NCI-H82 treated with DMSO at 0.1 percent for 48 hours (cell line): Measurements from ENCODE around the gene SHC3.

ENCODE experiments used
- DNase-seq: peaks from one replicate; lab custom pipeline; 2025; ENCODE audit not compliant: unreplicated experiment; lab: John Stamatoyannopoulos, UW

SHC3 gene

DNA sequence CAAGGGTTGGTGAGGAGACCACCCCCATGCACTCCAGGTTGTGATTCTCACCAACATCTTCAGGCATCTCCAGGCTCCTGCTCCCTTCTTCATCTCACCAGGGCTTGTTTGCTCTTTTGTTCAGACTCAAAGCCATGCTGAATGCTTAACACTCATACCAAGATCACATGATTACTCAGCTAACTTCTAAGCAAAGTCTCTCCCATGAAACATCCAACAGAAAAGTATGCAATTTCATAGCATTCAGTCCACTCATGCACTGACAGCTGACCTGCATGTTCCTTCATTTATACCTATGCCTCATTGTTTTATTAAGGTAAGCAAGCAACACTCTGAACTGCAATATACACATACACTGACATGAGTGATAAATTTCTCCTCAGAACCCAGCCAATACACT lies 69.0 kb downstream of the SHC3 start:
- no peak for DNase-seq

DNA sequence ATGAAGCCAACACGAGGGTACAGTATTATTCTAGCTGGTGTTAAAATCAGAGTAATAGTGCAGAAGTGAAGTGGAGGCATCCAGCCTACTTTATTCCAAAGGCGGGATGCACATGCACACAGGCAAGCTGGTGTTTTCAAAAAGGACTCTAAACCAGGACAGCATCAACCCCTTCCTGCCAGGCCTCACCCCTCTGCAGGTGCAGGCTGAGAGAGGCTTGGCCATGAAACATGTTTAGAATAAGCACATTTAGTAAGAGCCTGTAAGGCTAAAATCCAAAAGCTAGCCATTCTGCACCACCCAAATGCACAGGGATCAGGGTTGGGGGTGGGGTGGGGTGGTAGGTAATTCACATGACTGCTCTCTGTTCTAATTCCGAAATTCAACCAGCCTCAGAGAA lies 71.2 kb downstream of the SHC3 start:
- DNase-seq = no peak

DNA sequence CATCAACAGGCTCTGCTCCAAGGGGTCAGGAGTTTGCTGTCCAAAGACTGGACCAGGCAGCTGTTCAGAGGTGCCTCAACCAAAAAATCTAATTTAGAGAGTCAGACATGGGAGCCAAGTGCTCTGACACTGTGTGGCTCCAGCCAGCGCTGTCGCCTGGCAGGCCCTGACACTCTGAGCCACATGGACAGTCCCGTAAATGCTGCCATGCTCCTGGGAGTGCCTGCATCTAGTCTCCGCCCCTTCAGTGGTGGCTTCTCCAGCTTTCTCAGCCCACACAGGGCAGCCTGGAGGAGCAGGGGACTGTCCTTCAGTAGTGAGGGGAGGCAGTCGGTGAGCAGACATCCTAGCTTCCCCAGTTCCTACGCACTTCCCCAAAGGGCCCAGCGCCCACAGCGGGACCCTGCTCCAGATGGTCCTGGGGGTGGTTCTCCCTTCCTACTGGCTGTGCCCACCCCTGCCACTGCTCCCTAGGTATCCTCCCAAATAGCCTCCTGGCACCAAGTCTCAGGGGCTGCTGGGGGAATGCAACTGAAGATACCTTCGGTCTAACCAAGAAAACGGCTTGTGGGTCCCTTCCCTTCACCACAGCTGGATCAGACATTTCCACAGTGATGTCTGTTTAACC lies 72.3 kb downstream of the SHC3 start:
- DNase-seq = no peak

DNA sequence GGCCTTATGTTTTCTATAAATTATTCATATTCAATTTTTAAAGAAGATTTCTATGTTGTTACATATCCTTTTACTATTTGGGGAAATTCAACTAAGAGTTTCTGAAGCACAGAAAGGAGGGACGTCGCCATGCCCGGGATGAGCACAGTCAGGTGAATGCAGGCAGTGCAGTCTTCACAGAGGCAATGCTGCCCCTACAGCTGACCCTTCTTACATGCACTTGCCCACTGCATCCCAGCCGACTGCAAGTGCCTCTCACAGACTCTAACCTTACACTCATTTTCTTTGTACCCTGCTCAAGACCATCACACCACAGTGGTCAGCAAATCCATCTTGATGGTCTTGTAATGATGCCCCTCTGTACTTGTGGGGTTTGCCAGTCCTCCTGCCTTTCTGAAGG lies 73.8 kb downstream of the SHC3 start:
- no peak for DNase-seq

DNA sequence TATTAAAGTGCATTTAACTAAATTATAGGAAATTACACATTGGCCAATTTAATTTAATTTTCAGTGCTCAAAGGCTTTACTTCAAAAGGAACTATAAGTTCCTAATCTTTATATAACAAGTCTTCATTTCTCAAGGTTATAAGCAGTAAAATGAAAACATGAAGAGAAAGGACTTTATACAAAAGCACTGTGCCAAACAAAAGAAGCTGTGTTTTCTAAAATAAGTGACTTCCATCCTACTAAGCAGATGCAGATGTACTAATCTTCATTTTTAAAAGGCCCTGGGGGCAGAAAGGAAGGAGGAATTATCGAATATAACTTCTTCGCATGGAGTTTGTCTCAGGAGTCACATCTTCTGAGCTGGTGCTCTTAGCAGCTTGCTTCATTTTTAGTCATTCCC lies 81.4 kb downstream of the SHC3 start:
- no peak for DNase-seq

DNA sequence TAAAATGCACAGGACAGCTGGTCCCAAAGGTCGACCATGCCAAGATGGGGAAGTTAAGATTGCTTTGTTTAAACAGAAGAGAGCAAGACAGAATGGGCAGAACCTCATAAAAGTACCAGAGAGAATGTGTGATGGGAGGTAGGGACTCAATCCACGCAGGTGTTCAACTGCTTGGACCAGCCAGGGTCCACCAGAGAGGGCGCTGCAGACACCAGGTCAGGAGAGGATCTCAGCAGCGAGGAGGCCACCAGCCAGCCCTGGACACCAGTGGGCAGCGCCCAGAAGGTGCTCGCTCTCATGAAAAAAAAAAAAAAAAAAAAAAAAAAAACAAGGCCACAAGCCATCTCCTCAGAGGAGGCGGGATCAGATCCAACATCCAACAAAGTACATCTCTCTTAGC lies 81.8 kb downstream of the SHC3 start:
- DNase-seq = no peak

DNA sequence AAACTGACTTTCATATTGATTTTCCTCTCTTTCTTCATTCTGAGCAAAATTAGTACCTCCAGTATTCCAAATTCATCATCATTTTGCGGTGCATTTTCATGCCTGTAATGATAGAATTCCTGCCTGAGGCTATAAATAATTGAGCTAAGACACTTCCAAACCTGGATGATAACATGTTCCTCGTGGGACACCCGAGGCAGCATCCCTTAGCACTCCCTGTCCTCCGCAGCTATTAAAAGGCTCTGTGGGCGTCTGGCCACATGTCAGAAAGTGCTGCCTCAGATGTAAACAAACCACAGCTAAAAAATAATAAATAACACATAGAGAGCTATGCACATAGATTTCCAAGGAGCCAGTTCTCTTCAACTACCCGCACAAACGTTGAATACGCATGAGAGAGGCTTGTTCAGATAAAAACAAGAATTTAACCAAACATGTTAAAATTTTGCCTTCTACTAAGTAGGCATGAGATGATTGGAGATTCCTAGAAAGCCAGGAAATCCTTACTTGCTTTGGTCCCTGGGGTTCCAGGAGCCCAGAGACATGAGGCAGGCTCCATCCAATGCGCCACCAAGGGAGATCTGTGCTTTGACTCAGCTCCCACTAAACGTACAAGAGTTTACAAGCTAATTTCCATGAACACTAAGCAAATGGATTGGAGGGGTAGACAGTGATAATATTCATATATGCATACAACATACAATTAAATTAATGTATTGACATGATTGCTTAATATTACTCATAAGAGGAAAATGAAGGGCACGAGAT lies 82.7 kb downstream of the SHC3 start:
- no peak for DNase-seq

DNA sequence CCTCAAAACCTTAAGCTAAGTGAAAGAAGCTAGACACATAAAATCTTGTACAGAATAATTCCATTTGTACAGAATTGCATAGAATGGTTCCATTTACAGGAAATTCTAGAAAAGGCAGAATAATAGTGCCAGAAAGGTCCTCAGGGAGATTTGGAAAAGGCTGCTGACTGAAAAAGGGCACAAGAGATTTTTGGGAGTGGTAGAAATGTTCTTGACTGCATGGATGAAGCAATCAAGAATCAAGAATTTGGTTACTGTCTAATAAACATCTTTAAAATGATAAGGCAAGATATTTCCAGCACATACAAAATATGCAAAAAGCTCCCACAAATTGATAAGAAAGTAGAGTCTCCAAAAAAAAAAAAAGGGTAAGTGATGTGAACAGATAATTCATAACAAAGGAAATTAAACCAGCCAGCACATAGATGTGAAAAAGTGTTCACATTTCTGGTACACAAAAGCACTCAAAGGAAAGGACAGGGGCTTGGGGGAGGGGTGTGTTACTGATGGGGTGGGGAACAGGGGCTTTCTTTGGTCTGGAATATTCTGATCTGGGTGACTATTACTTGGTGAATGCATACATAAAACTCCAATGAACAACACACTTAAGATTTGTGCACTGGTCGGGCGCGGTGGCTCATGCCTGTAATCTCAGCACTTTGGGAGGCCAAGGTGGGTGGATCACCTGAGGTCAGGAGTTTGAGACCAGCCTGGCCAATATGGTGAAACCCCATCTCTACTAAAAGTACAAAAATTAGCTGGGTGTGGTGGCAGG lies 85.2 kb downstream of the SHC3 start:
- DNase-seq = no peak

DNA sequence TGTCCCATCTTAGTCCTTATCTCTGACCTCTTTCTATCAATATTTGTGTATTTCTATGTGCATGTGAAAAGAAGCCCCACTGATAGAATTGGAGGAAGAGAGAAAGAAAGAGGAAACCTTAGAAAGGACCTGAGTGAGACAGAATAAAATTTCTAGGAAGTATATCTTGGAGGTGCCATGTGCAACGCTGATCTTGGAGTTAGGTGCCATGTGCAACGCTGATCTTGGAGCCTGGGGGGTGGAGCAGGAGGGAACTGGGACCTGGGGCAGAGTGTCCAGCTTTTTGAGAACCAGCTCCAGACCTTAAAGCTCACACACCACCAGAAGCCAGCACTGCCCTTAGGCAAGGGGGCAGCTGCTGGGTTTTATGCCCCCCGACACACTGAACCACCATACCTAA lies 89.4 kb downstream of the SHC3 start:
- no peak for DNase-seq

DNA sequence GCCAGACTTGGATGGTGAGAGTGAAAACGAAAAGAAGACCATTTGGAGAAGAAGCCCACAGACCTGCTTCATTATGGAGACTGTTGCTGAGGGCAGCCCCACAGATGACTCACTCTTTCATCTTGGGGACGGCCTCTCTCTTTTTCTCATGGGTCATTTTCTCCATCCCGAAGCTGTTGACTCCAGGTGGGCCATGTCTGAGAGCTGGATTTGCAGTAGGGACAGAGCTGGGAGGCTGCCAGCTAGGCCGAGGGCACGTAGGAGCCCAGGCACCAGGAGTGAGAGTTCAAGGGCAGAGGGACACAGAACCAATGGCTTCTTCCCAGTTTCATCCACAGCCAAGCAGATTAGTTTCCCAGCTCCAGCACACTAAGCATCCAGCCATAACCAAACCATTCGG lies 95.0 kb downstream of the SHC3 start:
- no peak for DNase-seq

DNA sequence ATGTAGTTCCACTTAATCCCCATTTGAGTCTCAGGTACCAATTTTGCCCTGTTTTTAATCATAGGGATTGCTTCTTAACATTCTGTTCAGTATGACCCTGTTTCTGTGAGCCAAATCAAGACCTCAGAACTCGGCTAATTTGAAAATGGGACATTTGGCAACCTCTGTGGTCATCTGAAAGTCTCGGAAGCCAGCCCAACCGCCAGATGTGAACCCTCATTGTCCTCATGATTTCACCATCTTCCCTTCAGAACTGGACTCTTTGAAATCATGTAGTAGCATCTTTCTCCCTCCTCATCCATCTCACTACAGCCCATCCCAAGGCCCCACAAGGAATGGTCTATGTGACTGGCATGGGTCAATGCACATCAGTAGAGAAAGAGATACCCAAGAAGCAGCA lies 98.4 kb downstream of the SHC3 start:
- no peak for DNase-seq

DNA sequence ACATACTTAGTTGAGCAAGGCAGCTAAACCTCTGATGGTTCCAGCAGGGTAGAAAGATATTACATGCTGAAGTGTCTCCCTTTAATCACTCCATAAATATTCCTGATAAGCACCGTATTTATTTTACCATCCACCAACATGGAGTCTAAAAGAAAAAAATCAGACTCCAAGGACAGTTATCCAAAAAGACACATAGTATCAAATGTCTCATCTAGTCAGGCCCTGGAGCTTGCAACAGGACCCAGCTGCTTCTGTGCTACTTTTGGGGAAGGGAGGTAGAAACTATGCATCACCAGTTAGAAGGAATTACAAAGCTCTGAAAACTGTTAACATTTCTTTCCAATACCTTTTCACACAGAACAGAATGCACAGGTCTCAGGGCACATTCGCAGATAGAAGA lies 99.2 kb downstream of the SHC3 start:
- DNase-seq = no peak

DNA sequence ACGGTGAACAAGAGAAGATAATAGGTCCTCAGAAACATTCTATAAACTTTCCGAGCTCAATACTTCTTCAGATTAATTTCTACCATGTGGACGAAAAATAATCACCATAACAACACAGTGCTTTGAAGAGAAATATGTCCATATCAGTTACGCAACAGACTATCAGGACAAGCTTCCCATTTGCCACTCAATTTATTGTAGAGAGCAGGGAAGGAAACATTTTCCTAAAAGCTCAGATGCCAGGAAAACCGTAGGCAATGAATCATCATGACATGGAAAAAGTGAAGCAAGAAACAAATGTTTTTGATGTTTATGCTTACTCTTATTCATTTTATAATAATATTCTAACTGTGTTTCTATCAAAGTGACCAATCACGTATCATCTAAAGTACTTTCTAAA lies 99.8 kb downstream of the SHC3 start:
- no peak for DNase-seq

DNA sequence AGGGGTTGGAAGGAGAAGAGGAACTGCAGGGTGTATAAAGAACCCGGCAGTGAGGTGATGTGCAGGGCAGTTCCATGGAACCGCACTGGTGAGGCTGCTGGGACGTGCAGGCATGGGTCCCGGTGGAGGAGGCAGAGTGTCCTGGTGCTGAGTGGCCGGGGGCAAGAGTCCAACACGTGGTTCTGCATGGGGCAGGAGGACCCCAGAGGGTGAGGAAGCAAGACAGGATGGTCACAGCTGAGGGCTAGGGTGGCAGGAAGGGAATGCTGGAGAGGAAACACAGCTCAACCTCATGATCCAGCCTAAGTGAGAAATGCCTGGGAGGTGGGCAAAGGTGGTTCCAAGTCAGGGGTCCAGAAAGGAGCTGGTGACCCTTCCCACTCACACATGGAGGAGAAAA lies 100.2 kb downstream of the SHC3 start:
- no peak for DNase-seq

DNA sequence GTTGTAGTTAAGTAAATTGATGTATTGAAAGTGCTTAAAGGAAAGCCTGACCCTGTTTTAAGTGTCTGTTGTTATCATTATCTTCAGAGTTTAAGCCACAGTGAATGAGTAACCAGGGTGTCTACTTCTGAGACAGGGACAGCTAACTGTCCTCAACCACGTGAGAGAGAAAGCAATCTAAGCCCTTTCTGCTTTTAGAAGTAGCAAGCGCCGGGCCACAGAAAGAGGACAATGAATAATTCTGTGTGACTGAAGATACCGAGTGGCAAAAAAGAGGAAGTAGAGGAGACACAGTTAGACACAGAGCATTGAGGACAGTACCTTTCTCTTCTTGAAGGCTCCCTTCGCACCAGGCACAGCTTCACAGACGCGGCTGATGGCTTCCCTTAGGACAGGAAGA lies 101.1 kb downstream of the SHC3 start:
- DNase-seq = no peak

DNA sequence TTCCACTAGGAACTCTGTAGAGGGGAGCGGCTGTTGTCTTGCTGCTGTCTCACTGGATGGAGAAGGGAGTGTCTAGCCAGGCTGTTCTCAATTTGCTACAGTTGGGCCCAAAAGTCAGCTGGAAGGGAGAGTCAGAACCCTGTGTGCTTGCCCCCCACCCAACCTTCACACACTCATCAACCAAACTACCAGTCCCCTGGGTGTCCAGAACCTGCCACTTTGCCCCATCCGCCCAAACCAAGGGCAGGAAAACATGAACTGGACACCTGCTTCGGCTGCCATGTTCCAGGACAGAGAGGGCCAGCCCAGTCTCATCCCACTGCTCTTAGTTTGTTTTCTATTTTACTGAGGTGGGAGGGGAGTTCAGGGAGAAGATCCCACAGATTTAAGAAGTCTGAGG lies 105.2 kb downstream of the SHC3 start:
- no peak for DNase-seq

DNA sequence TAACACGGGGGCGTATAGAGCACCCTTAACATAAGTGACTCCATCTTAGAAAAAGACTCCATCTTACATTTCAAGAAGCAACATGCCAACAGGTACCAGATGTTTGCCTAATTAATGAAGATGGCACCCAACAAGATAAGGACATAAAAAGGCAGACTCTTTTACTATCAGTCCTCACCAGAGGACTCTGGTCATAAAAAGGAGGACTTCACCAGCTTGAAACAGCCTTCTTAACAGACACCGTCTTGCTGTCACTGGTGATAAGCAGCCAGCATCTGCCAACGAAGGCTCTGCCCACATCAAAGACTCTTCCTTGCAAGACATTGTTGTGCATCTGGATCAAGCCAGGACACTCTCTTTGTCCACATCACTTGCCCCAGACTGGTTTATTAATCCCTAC lies 107.0 kb downstream of the SHC3 start:
- DNase-seq = no peak

DNA sequence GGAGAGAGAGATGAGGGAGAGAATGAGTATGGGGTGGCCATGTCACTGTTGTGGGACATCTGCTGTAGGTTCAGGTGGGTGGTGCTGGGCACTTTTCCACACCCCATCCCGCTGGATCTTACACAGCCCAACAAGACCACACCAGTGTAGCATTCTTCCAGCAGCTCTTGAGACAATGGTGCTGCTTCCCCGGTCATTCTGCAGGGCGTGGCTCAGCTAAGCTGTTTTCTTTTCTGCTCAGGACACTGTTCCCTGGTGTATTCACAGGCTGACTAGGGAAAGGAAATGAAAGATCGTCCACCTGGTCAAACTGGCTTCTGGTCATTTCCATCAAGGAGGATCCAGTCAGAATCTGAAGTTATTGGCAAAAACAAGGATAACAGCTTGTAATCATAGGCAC lies 111.8 kb downstream of the SHC3 start:
- DNase-seq = no peak

DNA sequence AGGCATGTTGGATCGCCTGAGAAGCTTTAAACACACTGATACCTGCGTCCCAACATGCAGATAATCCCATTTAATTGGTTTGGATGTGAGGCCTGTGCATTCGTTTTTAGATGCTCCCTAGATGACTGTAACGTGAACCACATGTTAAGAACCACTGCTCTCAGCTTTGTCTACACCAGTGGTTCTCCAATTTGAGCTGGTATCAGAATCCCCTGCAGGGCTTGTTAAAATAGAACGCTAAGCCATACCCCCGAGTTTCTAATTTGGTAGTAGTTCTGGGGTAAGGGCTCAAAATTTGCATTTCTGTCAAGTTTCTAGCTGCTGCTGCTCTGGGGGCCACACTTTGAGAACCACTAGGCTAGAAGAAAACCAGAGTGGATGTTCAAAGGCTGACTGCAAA lies 112.7 kb downstream of the SHC3 start:
- DNase-seq = peak; percentile 0

DNA sequence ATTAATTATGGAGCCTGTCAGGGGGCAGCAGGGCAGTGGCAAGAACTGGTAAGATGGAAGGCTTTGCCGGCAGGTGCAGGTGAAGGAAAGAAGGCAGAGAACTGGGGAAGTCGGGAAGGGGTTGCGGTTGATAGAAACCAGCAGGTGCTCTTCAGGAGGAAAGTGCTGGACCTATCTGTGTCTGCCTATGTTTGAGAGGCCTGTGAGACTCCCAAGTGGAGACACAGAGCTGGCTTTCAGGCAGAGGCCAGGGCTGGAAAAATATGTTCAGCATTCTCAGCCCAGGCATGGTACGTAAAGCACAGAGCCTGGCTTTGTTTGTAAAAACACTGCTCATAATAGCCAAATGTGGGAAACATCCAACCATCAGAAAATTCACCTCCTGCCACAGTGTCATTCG lies 117.8 kb downstream of the SHC3 start:
- no peak for DNase-seq

DNA sequence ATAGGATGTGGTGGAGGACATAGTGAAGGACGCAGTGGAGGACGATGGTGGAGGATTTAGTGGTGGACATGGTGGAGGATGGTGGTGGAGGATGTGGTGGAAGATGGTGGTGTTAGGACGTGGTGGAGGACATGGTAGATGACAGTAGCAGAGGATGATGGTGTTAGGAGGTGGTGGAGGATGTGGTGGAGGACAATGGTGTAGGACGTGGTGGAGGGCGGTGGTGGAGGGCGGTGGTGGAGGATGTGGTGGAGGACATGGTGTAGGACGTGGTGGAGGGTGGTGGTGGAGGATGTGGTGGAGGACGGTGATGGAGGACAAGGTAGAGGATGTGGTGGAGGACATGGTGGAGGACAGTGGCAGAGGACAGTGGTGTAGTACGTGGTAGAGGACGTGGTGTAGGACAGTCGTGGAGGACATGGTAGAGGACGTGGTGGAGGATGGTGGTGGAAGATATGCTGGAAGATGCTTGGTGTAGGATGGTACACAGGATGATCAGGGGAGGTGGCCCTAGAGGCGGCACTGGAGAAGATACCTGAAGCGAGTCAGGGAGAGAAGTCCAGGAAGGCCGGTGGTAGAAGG lies 118.6 kb downstream of the SHC3 start:
- no peak for DNase-seq

DNA sequence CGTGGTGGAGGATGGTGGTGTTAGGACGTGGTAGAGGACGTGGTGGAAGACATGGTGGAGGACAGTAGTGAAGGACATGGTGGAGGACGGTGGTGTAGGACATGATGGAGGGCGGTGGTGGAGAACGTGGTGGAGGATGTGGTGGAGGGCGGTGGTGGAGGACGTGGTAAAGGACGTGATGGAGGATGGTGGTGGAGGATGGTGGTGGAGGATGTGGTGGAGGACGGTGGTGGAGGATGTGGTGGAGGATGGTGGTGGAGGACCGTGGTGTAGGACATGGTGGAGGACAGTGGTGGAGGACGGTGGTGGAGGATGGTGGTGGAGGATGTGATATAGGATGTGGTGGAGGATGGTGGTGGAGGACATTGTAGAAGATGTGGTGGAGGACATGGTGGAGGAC lies 119.7 kb downstream of the SHC3 start:
- no peak for DNase-seq
